ENCODE data around the gene TAS1R3. TPM values are rescaled to one million over a fixed set of nuclear protein-coding genes. Genes with fewer than 3 reads are reported as not detected.

The TAS1R3 gene
- total RNA-seq, 1 experiment from 2014 or later: 0.07 TPM

GRCh38 chr1:1292442-1292779, 38.7 kb upstream of the TAS1R3 start:
- Histone ChIP-seq H3K27me3 (ENCODE audit: insufficient read depth, low read length) (no peaks in the 10 kb centered on the region), H3K9me3 (ENCODE audit: control insufficient read depth in 1 of 2, insufficient read depth in 1 of 2, low read depth in 1 of 2, low read length in 2 of 2) (no peaks in the 10 kb centered on the region), H3K36me3 (ENCODE audit: control insufficient read depth in 1 of 2, insufficient read depth in 2 of 2, low read length in 2 of 2) (no peaks in the 10 kb centered on the region), H3K27ac (ENCODE audit: low read depth, low read length) (no peak overlapping the region), H3K9ac (ENCODE audit: low read length) (no peak overlapping the region), H3K79me2 (ENCODE audit: insufficient read depth, low read length) (no peaks in the 10 kb centered on the region), H2AFZ (ENCODE audit: low read depth, low read length, poor library complexity, severe bottlenecking) (no peak overlapping the region), H3K9me2 (ENCODE audit: insufficient read depth) (no peaks in the 10 kb centered on the region), H4K20me1 (ENCODE audit: insufficient read depth) (no peaks in the 10 kb centered on the region), H3K4me2 (ENCODE audit: low read length) (no peak overlapping the region), H3K4me1 (ENCODE audit: control insufficient read depth in 1 of 2, insufficient read depth in 2 of 2, low read length in 2 of 2) (peaks cover 14 to 34% of the 10 kb centered on the region in 2 experiments), H3K4me3 (replicated peaks in 1 of 2; ENCODE audit: low read depth in 1 of 2, low read length in 2 of 2) (no peak overlapping the region)
- no TSS peak for BruUV-seq (replicated peaks)
- intact Hi-C loops (cut with micrococcal nuclease): no loop called here
- RAD21 ChIA-PET (ENCODE audit: low non-redundant PET in 1 of 2, low total read pairs in 2 of 2, uncharacterized antibody in 2 of 2, unreplicated experiment in 2 of 2): interaction anchor here (0.7 to 1.5 kb wide), 5 partner anchors 12 to 170 kb away, joined by 3 to 7 read pairs (median 3); partner anchors contain the start of gene UBE2J2 (in 1 of the 2)
- POLR2A ChIA-PET: no interaction called here
- DNase-seq (ENCODE audit: low read depth, low spot score) (no peak), ATAC-seq (no peak)
- TF ChIP-seq EZH2phosphoT487 (IDR thresholded peaks at IDR 0.05; ENCODE audit: borderline replicate concordance): no peak
- TF ChIP-seq RAD21 (IDR thresholded peaks at IDR 0.05; ENCODE audit: low read depth): no peak
- no peak for TF ChIP-seq CEBPB (IDR thresholded peaks at IDR 0.05; ENCODE audit: low read depth)
- no peak for TF ChIP-seq REST (IDR thresholded peaks at IDR 0.05; ENCODE audit: low read depth)
- TF ChIP-seq SIN3A (IDR thresholded peaks at IDR 0.05; ENCODE audit: low read depth): no peak
- TF ChIP-seq FOSL1 (IDR thresholded peaks at IDR 0.05; ENCODE audit: low read depth): no peak
- CTCF ChIA-PET: interaction anchor here (0.8 to 2.8 kb wide), 12 partner anchors 9 to 316 kb away, joined by 3 to 30 read pairs (median 4); no protein-coding TSS in a partner anchor

GRCh38 chr1:1292851-1293250, 38.2 kb upstream of the TAS1R3 start:
- Histone ChIP-seq H2AFZ (ENCODE audit: low read depth, low read length, poor library complexity, severe bottlenecking) (no peak overlapping the region), H3K9ac (ENCODE audit: low read length) (no peak overlapping the region), H3K4me1 (ENCODE audit: control insufficient read depth in 1 of 2, insufficient read depth in 2 of 2, low read length in 2 of 2) (peaks cover 14 to 34% of the 10 kb centered on the region in 2 experiments), H3K4me3 (replicated peaks in 1 of 2; ENCODE audit: low read depth in 1 of 2, low read length in 2 of 2) (no peak overlapping the region), H3K4me2 (ENCODE audit: low read length) (no peak overlapping the region), H3K27me3 (ENCODE audit: insufficient read depth, low read length) (no peaks in the 10 kb centered on the region), H3K36me3 (ENCODE audit: control insufficient read depth in 1 of 2, insufficient read depth in 2 of 2, low read length in 2 of 2) (no peaks in the 10 kb centered on the region), H3K9me2 (ENCODE audit: insufficient read depth) (no peaks in the 10 kb centered on the region), H3K9me3 (ENCODE audit: control insufficient read depth in 1 of 2, insufficient read depth in 1 of 2, low read depth in 1 of 2, low read length in 2 of 2) (no peaks in the 10 kb centered on the region), H3K79me2 (ENCODE audit: insufficient read depth, low read length) (no peaks in the 10 kb centered on the region), H3K27ac (ENCODE audit: low read depth, low read length) (no peak overlapping the region; the same call in 1 of the 2 replicates), H4K20me1 (ENCODE audit: insufficient read depth) (no peaks in the 10 kb centered on the region)
- no peak for TF ChIP-seq ZNF274 (IDR thresholded peaks at IDR 0.05; ENCODE audit: low read depth, low read length)
- no peak for TF ChIP-seq FOSL1 (IDR thresholded peaks at IDR 0.05; ENCODE audit: low read depth)
- TF ChIP-seq EZH2phosphoT487 (IDR thresholded peaks at IDR 0.05; ENCODE audit: borderline replicate concordance): no peak
- no peak for TF ChIP-seq POLR2A (IDR thresholded peaks at IDR 0.05; ENCODE audit: borderline replicate concordance, extremely low read depth, insufficient read depth, insufficient read length)
- TF ChIP-seq REST (IDR thresholded peaks at IDR 0.05; ENCODE audit: low read depth): no peak
- no peak for TF ChIP-seq SIN3A (IDR thresholded peaks at IDR 0.05; ENCODE audit: low read depth)
- no peak for TF ChIP-seq ZFX (IDR thresholded peaks at IDR 0.05)
- TF ChIP-seq ATF3 (IDR thresholded peaks at IDR 0.05): no peak
- TF ChIP-seq CBX3 (IDR thresholded peaks at IDR 0.05; ENCODE audit: low read depth): no peak
- no peak for TF ChIP-seq POLR2AphosphoS5 (IDR thresholded peaks at IDR 0.05; ENCODE audit: low read depth, low read length)
- no peak for TF ChIP-seq EZH2 (IDR thresholded peaks at IDR 0.05)
- ATAC-seq (no peak), DNase-seq (ENCODE audit: low read depth, low spot score) (no peak)
- intact Hi-C loops (cut with micrococcal nuclease): no loop called here
- no TSS peak for BruUV-seq (replicated peaks)
- ChIA-PET RAD21 (ENCODE audit: low non-redundant PET in 1 of 2, low total read pairs in 2 of 2, uncharacterized antibody in 2 of 2, unreplicated experiment in 2 of 2) (no interaction called here), CTCF (interaction anchor here (1.6 to 2.8 kb wide), 2 partner anchors 171 to 308 kb away, joined by 8 to 30 read pairs; no protein-coding TSS in a partner anchor), POLR2A (no interaction called here)

All from HCT116 (cell line).